Esophagus squamous epithelium (tissue), 4 donors: Measurements from ENCODE around the gene THSD7A.

ENCODE experiments used
- CTCF ChIP-seq, 6 experiments: fragments of 450-650 bp in 4 of 6; fragments of 200-600 bp in 2 of 6; sonication (generic) in 2 of 6; IDR thresholded peaks; one replicate each; pipeline ENCODE4 v1.5.1; 2016 to 2019; ENCODE audit warnings: antibody characterized with exemption in 6 of 6, mild to moderate bottlenecking in 4 of 6, moderate library complexity in 4 of 6
- POLR2A ChIP-seq, 4 donors: fragments of 450-650 bp; IDR thresholded peaks; one replicate each; pipeline ENCODE4 v1.6.1; 2017; ENCODE audit warnings: antibody characterized with exemption in 4 of 4, mild to moderate bottlenecking in 4 of 4, moderate library complexity in 3 of 4

GRCh38 chr7:11447106-11447505 lies 384.9 kb downstream of the THSD7A start:
- TF ChIP-seq POLR2A (IDR thresholded peaks at IDR 0.05): no peak
- no peak for TF ChIP-seq CTCF (IDR thresholded peaks at IDR 0.05)
